ENCODE data around the gene MEIS2.

DNA sequence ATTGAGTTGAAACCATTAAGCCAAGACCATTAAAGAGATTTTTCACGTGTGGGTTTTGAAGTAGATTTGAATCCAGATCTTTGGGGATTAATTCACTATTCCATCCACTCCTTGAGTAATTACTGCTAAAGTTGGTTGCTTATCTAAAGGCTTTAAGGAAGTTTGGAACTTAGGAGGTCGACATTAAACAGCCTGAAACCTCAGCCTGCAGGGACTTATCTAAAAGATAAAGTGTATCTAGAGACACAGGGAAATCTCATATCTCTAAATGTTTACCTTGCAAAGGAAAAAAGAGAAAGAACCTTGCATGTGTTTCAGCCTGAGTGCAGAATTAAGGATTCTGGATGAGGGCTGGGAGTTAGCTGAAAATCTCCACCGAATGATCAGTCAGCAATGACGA lies 158.6 kb downstream of the MEIS2 start:
- TF ChIP-seq POLR2A (IDR thresholded peaks at IDR 0.05; ENCODE audit: low read depth, low read length) (no peak), TAF1 (IDR thresholded peaks at IDR 0.05; ENCODE audit: low read depth, low read length) (no peak), POLR2AphosphoS5 (IDR thresholded peaks at IDR 0.05; ENCODE audit: low read depth, low read length) (no peak), PAX5 (IDR thresholded peaks at IDR 0.05; ENCODE audit: insufficient read depth, low read length, severe bottlenecking) (no peak), POU2F2 (IDR thresholded peaks at IDR 0.05; ENCODE audit: low read depth, low read length) (no peak)
